DMS79 treated with DMSO at 0.1 percent for 48 hours (cell line): ENCODE data around the gene SURF4.
"Not testable (repeated sequence)": the region's sequence is repeated elsewhere in the genome, so short reads cannot be mapped to it uniquely, and the experiment has no call there.

Experiments
- DNase-seq: peaks from one replicate; lab custom pipeline; 2025; lab: John Stamatoyannopoulos, UW

SURF4 gene

GRCh38 chr9:133397370-133397769 is 21.5 kb upstream of the SURF4 start:
- DNase-seq: no peak

DNA sequence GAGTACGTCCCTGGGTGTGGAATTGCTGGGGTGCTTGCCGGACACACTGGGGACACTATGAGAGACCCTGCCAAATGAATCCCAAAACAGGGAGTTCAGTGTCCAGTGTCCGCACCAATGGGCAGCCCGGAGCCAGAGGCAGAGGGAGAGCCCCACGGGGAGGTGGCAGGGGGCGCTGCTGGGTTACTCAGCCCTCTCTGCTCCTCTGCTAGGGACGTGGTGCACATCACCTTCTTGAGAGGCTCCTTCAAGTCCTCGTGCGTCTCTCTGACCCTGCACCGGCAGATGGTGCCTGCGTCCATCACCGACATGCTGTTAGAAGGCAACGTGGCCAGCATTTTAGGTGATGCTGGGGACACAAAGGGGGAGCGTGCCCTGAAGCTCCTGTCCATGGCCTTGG is 21.1 kb upstream of the SURF4 start:
- no peak for DNase-seq

DNA sequence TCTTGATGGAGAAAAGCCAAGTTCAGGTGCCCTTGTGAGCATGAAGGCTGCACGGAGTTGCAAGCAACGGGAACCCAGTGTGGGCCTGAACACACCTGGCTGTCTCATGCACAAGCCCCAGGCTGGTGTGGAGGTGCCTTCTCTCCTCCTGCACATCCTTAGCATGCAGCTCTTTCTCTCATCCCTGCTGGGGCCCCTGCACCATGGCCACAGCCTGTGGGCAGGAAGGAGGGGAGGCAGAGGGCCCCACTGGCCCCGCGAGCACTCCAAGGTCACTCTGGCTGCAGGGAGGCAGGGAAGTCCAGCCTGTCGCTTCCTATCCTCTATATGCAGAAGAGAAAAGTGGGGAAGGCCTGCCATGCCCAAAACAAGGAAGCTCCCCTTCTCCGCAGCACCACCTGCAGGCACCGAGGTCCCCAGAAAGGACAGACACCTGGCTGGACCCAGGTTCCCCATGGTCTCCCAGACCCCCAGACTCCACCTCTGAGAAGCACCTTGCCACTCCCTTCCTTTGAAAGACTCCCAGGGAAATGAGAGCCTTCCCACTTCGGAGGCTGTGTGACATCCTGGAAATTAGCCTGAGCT is 18.9 kb upstream of the SURF4 start:
- DNase-seq: no peak

DNA sequence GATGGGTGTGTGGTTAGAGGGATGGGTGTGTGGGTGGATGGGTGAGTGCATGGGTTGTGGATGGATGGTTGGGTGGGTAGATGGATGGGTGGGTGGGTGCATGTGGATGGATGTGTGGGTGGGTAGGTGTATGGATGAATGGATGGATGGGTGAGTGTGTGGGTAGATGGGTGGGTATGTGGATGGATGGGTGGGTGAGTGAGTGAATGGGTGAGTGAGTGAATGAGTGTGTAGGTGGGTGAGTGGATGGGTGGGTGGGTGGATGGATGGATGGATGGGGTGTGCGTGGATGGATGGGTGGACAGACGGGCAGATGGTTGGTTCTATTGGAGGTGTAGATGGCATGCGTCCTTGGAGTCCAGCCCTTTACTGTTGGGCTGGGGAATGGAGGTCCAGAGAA is 17.5 kb upstream of the SURF4 start:
- DNase-seq: no peak

- DNase-seq: not testable (repeated sequence)
Observed at GRCh38 chr9:133392308-133392707, 16.4 kb upstream of the SURF4 start.

DNA sequence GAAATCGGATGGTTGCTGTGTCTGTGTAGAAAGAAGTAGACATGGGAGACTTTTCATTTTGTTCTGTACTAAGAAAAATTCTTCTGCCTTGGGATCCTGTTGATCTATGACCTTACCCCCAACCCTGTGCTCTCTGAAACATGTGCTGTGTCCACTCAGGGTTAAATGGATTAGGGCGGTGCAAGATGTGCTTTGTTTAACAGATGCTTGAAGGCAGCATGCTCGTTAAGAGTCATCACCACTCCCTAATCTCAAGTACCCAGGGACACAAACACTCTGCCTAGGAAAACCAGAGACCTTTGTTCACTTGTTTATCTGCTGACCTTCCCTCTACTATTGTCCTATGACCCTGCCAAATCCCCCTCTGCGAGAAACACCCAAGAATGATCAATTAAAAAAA is 15.6 kb upstream of the SURF4 start:
- not testable (repeated sequence) for DNase-seq

DNA sequence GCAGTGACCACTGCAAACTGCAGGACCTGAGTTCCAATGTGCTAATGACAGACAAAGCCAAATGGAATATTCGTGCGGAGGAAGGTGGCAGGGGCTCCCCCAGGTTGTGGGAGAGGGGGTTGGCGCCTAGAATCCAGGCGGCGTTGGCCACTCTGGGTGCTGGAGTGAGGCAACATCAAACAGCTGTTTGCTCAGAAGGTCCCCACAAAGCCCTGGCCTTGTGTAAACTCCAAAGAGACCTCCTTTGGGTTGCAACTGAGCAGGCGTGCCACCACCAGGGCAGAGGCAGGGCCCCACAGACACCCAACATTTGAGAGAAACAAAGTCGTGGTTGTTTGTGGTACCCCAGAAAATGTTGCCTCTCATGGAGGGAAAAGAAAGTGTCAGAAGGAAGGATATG is 14.9 kb upstream of the SURF4 start:
- DNase-seq: no peak

GRCh38 chr9:133389562-133389961 is 13.7 kb upstream of the SURF4 start:
- no peak for DNase-seq

DNA sequence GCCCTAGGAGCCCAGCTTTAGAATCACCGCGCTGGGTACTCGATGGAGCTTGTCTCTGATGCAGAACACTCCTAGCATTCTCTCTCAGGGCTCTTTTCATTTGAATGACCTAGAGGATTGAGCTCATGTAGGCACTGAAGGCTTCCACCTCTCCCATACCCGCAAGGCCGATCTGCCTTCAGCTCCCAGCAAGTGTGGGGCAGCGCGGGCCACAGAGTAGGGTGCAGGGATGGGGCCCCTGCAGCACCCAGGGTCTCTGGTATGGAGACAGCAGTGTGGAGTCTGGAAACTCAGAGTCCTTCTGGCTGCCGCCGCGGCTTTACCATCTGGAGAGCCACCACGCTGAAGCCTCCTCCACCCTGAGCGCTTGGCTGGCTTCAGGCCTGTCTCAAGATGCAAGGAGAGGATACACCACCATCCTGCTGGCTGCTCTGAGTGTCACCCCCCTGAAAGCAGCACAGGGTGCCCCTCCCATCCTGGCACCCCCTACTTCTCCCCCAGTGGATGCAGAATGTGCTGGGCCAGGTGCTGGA is 13.2 kb upstream of the SURF4 start:
- DNase-seq: no peak

GRCh38 chr9:133387680-133388079 is 11.8 kb upstream of the SURF4 start:
- DNase-seq: peak; percentile 57

- no peak for DNase-seq
Observed at GRCh38 chr9:133386338-133386737, 10.5 kb upstream of the SURF4 start.

DNA sequence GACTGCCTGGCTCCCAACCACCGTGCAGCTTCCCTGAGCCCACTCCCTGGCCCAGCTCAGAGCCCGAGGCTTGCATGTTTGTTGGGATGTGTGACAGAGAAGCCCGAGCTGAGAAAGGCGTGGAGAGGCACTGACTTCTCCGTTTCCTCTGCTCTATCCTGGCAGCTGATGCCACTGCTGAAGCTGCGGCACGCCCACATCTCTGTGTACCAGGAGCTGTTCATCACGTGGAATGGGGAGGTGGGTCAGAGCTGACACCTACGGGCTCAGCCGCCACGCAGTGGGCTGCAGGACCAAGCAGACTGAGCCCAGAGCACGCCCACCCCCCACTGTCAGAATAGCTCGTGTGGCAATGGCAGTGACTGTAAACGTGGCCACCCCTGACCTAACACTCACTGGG is 9.6 kb upstream of the SURF4 start:
- no peak for DNase-seq

- DNase-seq: no peak
Observed at GRCh38 chr9:133384736-133385321, 9.0 kb upstream of the SURF4 start.

- DNase-seq: no peak
Observed at GRCh38 chr9:133383438-133383837, 7.6 kb upstream of the SURF4 start.

DNA sequence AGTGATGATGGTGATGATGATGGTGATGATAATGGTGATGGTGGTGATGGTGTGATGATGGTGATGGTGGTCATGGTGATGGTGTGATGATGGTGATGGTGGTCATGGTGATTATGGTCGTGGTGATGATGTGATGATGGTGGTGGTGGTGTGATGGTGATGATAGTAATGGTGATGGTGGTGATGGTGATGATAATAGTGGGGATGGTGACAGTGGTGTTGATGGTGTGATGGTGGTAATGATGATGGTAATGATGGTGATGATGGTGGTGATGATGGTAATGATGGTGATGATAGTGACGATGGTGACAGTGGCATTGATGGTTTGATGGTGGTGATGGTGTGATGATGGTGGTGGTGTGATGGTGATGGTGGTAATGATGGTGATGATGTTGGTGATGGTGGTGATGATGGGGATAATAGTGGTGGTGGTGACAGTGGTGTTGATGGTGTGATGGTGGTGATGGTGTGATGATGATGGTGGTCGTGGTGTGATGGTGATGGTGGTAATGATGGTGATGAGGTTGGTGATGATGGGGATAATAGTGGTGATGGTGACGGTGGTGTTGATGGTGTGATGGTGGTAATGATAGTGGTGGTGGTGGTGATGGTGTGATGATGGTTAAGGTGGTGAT is 6.8 kb upstream of the SURF4 start:
- no peak for DNase-seq

DNA sequence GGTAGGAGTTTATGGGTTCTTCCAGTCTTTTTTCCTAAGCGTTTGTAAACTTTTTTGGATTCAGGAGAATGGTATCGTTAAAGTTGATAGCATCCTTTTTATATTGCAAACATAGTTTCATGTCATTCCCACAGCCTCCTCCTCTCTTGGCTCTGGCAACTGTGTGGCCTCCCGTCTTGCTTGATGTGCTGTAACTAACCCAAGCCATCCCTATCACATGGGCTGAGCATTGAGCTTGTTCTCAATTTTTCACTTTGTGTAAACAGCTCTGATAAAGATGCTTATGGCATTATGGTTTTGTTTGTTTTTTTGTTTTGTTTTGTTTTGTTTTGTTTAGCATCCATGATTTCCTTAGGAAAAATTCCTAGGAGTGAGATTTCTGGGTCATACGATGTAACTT is 4.9 kb upstream of the SURF4 start:
- DNase-seq: no peak

GRCh38 chr9:133379153-133380086 is 3.6 kb upstream of the SURF4 start:
- no peak for DNase-seq

- no peak for DNase-seq
Observed at GRCh38 chr9:133378408-133378962, 2.6 kb upstream of the SURF4 start.

GRCh38 chr9:133377721-133378216 is 1.9 kb upstream of the SURF4 start:
- no peak for DNase-seq

GRCh38 chr9:133377280-133377679 is 1.4 kb upstream of the SURF4 start:
- DNase-seq: not testable (repeated sequence)

DNA sequence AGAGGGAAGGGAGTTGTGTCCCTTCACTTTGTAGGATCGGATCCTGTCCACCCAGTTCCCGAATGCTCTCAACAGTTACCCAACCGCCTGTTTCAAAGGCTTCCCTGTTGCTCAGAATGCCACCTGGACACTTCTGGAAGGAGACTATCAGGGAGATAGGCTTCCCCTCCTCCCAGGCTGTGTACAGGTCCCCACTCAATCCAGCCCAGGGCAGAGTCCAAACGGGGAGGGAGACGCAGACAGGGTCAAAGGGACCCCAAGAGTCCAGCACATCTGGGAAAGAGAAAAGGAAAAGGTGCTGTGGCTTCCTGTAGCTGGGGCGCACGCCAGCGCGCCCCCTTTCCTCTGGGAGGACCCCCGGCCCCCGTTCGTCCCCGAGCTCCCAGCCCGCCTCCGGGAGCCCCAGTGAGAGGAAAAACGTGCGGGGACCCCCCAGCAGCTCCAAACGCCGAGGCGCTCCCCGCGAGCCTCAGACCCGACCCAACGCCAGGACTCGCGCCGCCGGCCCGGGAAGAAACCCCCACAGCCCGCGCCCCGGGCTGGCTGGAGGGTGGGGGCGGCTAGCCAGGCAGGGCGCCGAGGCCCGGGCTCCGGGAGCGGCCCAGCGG is 640 bp downstream of the SURF4 start:
- DNase-seq: peak; percentile 42
